Putamen (tissue), 1 donor: Measurements from ENCODE around the gene AQP1.
A peak's percentile ranks its signal among the peaks of the same experiment; 100 is the strongest.

Experiments used
- DNase-seq: peaks from one replicate; pipeline ENCODE4 v3.0.0-alpha.2; 2016; ENCODE audit warnings: low spot score

AQP1 gene

DNA sequence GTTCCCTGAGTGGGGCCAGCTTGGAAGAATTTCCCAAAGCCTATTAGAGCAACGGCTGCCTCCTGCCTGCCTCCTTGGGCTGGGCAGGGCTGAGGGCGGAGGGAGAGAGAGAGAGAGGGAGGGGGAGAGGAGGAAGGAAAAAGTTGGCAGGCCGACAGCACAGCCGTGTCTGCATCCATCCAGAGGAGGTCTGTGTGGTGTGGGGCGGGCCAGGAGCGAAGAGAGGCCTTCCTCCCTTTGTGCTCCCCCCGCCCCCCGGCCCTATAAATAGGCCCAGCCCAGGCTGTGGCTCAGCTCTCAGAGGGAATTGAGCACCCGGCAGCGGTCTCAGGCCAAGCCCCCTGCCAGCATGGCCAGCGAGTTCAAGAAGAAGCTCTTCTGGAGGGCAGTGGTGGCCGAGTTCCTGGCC is at the start of gene AQP1:
Gene AQP1 (plus strand): TSS at position 293 of the 409 bp plus-strand sequence. CDS start 57 bp downstream, at position 350.
- peak; percentile 26 for DNase-seq

DNA sequence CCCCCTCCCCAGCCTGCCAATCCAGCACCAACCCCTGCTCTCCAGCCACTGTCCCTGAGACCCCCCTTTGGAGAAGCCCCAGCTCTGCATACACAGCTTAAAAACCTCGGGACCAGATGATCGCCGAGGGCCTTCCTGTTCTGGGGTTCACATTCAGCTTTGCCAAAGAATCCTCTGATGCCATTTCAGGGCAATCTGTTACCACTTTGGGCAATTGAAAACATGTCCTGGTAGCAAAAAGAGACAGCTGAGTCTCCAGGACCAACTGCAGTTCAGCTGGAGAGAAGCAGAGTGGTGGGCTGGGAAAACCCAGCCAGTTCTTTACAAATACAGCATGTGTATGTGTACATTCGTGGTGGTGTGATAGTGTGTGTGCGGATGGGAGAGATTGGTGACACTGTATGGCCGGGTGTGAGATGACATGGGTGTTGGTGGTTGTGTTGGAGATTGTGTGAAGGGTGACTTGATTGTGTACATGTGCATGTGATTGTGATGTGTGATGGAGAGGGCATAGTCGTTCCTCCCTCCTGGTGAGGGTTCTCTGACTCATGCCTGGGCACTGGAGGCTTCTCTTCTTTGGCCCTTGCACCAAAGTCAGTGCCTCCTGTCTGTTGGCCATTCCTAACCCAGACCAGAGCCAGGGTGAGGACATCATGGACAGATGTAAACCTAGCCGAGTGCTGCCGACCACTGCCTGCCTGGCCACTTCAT is 48.5 kb upstream of the AQP1 start:
- DNase-seq, result no peak

DNA sequence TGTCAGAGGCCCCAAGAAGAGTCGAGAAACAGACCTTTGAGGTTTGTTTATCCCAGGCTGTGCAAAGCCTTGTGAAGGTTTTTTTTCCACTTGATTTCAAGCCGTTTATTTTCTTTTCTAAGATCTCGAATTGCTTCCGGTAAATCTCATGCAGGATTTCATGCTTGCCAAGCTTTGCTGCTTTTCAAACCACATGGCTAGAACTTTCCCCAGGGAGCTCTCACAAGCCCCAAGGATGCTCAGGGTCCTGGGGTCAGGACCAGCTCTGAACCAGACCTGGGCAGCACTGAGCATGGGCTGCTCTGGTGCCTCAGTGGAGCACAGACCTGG is 48.0 kb upstream of the AQP1 start:
- no peak for DNase-seq

DNA sequence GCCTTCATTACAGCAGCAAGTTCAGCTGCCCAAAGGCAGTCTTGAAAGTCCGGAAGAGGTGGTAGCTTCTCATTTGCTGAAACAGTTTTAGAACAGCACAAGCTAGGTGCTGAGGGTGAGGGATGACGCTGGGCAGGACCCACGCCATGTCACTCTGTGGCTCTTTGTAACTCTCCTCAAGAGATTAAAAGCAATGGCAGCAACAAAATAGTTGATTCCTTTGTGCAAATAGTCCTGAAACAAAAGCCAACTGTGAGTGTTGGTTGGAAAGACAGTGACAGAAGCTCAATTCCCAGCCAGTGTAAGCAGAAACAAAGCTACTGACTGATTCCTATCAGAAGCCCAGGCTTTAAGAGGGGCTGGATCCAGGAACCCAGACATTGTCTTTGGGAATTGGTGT is 47.6 kb upstream of the AQP1 start:
- DNase-seq, result no peak

DNA sequence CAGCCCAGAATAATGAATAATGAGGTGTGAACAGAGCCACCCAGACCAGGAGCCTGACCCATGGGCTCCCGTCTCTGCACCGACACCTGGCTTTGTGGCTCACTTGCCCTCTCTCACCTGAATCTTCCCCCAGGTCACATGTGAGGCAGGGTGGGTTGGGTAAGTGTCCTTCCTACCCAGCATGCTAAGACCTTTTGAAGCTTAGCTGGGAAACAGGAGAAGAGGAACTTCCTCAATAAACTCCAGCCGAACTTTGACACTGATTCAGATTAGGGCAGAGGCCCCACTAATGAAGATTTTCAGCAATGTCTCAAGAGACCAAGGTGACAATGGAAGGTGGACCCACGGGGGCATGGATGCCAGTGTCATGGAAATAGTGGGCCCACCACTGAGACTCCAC is 46.6 kb upstream of the AQP1 start:
- DNase-seq, result no peak

DNA sequence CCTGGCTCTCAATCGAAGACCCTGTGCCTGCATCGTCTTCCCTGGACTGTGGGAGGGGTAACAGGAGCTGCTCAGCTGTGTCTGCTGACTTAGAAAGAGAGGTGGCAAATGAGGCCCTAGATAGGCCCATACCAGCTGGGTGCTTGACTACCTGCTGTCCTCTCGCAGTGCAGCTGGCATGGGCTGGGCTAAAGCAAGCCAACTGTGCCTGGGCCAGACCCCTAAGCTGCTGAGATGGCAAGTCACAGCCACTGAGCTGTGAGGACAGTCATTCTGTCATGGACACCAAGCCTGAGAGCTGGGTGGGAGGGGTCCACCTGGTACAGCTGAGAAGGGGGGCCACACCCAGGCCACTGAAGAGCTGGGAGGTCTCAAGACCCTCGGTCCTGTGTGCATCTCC is 45.8 kb upstream of the AQP1 start:
- DNase-seq, result no peak

DNA sequence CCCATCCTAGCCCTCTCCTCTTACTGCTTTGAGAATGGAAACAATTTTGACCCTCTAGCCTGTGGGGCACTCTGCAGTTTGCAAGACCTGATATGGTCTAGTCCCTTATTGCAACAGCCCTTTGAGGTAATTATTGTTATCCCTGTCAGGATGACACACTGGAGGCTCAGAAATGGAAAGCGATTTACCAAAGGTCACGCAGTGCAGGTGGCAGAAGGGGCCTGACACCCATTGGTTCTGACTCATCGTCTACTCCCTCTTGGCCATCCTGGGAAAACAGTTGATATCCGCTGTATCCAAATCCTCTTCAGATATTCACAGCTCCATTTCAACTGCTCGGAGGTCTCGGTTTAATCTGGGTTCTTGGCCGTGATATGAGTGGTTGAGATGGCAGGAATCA is 44.7 kb upstream of the AQP1 start:
- no peak for DNase-seq

DNA sequence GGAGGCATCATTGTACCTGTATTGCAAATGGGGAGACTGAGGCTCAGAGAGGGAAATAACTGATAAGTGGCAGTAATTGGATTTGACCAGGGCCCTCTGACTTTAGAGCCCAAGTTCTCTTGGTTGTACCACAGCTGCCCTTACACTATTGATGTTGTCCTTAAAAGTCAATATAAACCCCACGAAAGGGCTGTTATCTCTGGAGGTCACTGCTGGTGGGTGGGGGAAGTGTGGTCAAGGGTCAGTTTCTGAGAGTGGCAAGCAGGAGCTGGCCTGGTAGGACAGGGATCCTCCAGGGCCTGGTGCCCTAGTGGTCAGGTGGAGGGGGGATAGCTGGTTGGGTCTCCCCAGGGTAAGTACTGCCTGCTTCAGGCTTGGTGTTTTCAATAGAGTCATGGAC is 44.2 kb upstream of the AQP1 start:
- no peak for DNase-seq

DNA sequence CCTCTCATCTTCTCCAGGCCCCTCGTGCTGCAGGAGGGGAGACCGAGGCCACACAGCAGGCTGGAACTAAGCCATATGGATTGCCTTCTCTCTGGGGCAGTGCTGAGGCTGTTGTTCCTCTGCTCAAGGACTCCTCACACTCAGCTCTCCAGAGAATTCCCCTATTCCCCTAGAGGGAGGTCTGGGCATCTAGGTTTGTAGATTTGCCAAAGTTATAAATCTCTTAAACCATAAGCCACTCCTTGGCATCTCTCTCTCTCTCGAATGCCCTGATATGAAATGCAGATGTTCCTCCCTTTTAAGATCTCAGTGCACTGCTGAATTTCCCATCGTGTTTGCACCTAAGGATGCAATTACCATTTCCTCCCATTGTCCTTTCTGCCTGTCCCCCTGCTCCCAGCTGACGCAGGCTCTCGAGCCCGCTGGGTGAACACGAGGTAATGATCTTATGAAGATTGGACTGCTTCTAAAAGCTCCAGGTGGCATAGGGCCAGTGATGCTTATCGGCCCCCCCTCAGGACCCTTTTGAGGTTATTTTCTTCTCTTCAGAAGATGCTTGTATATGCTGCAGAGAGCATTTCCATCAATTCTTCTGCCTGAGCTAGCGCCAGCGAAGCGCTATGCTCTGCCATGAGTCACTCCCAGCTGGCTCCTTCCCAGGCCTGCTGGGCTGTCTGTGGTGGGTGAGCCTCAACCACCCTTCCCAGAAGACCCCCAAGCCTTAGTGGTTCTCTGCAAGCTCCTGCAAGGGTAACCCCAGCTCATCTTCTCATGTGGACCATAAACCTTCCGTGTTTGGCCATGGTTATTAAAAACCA is 41.6 kb upstream of the AQP1 start:
- DNase-seq, result no peak

DNA sequence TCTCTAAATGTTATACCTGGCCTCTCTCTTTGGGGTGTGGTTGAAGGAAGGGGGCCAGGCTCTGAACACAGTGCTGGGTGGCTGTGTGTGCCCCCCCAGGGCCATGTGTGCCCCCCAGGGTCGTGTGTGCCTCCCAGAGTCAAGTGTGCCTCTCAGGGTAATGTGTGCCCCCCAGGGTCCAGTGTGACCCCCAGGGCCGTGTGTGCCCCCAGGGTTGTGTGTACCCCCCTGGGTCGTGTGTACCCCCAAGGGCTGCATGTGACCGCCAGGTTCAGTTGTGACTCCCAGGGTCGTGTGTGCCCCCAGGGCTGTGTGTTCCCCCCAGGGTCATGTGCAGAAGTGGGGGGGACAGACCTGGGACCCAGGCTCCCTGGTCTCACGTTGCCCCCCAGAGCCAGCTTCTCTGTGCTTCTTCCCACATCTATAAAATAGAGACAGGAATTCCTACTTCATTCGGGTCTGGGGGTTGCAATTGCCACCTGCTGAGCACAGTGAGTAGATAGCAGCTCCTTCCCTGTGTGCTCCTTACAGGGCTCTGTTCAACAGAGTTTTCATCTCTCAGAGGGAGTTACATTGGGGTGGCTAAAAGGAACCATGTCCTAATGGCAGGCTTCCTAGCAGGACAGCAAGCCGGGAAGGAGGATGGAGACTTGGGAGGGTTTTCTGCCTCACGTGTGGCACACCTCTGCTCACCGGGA is 40.7 kb upstream of the AQP1 start:
- DNase-seq, result no peak

DNA sequence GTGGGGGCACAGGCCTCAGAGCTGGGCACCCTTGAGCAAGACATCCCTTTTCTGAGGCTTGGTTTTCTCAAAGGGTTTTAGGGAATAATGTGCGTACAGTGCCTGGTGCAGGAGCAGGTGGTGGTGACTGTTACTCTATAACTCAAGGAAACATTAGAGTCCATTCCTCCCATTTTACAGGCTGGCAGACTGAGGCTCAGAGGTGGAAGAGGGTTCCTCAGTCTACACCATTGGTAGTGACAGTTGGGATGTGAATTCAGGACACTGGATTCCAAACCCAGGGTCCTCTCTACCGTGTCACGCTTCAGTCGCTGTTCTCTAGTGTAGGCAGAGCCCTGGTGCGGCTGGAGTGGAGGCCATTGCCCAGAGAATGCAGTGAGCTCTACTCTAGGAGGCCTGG is 40.0 kb upstream of the AQP1 start:
- no peak for DNase-seq

DNA sequence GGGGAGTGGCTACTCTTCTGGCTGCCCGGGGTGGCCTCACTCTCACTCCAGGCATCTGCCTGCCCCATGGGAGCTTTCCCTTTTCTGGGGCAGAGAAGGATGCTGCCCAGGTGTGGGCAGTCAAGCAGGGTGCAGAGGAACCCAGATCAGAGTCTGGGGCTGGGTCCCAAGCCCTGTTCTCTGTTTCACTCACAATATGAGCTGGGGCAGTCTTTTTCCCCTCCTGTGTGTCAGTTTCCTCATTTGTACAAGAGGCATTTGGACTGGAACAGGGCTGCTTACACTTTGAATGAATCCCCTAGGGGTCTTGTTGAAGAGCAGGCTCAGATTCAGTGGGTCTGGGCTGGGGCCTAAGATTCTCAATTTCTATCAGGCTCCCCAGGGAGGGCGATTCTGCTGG is 38.4 kb upstream of the AQP1 start:
- DNase-seq, result no peak

DNA sequence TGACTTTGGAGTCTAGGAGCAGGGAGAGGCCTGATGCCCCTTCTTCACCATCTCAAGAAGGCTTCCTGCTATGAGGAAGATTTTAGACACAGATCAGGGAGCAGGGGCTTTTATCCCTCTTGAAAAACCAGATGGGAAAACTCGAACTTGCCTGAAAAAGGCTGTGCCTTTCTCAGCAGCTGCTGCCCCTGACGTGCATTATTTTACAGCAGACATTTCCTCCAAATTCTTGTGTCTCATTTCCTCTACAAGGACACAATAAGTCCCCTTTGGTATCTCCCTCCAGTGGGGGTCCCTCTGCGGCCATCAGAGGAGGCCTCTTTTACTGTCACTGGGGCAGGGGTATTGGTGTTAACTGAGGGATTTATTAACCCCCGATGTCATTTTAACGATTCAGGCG is 38.0 kb upstream of the AQP1 start:
- no peak for DNase-seq

DNA sequence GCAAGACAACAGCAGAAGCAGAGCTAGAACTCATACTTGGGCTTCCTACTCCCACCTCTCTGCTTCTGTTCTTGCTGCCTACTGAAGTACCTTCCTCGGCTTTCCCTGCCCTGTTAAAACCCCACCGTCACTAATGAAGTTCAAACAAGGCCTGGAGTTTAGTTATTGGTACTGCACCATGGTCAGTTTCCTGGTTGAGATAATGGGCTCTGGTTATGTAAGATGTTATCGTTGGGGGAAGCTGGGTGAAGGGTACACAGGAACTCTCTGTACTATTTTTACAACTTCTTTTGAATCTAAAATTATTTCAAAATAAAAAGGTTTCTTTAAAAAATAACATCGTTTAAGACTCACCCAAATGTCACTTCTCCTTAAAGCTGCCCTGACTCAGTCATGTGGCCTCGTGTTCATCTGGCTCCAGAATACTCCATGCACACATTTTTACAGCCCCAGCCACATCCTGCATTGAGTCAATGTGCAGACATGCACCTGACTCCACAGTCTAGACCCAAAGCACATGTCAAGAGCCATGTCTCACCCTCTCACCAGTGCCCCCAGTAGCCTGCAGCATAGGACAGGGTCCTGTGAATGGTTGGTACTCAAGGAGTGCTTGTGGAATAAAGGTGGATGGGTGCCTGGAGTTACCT is 36.9 kb upstream of the AQP1 start:
- DNase-seq, result no peak

DNA sequence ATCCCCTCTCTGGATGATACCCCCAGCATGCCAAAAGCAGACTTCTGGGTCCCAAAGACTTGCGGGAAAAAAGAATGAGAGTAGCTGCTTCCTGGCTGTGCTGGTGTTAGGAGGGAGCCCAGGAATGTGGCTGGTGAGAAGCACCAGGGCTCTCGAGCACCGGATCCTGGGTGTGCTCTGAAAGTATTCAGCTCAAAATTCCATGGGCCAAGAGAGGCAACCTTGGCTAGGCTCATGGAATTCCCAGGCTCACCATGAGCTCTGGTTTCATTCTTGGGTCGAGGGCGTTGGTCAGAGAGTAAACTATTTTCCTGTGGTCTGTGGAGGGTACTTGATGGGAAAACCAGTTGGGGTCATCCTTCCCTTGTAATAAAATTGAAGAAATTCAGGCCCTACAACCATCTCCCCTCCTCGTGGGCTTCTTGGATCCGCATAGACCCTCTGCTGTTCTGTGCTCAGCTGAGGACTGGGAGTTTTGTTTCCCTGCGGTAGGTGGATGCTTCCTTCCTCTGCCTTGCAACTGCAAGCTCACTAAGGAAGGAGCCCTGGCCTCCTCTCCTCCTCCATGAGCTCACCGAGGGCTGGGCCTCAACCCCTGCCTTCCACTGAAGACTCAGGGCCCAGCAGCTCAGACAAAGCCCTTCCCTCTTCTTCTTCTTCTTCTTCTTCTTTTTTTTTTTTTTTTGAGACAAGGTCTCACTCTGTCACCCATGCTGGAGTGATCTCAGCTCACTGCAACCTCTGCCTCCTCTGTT is 34.5 kb upstream of the AQP1 start:
- DNase-seq, result no peak

DNA sequence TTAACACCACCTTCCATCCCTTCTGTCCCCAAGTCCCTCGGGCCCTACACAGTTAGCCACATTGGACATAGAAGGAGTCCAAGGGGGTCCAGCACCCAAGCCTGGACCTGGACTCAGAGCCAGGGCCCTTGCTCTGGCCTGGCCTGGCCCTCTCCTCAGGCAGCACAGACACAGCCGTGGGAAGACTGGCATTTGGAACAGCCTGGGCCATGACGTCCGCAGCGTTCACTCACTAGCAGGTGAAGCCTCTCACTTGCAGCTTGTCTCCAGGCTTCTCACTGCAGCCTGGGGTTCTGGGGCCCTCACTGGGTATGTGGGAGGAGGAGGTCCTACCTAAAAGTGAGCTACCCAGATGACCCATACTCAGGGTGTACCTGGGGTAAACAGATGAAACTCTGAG is 33.7 kb upstream of the AQP1 start:
- DNase-seq, result no peak

DNA sequence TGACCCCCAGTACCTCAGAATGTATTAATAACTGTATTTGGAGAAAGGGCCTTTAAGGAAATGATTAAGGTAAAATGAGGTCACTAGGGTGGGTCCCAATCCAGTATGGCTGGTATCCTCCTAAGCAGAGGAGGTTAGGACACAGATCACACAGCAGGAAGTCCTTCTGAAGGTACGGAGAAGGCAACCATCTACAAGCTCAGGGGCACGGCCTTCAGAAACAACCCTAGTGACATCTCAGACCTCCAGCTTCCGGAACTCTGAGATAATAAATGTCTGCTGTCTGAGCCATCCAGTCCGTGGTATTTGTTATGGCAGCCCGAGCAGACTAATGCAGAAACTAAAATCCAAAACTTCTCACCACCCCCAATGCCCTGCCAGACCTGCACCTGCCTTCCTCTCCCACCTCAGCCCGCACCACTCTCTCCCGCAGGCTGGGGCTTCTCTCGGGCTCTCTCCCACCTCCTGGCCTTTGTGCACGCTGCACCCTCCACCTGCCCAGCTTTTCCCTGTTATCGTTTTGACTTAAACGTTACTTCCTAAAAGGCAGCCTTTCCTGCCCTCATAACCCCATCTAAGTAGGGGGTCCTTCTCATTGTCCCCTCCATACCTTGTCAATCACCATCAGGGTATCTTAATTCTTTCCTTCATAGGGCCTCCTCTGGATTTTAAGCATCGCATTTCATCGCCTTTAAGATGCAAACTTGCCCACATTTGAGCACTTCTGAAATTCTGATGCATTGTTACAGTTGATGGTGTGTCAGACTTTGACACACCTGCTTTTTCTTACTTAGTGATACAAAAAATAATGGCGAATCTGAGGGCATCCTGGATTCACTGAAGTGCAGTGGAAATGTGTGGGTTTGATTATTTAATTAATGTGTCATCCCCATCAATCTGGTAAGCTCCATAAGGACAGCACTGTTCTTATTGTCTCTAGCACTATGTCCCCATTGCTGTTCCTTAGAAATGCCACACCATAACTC is 32.2 kb upstream of the AQP1 start:
- DNase-seq, result peak; percentile 67

DNA sequence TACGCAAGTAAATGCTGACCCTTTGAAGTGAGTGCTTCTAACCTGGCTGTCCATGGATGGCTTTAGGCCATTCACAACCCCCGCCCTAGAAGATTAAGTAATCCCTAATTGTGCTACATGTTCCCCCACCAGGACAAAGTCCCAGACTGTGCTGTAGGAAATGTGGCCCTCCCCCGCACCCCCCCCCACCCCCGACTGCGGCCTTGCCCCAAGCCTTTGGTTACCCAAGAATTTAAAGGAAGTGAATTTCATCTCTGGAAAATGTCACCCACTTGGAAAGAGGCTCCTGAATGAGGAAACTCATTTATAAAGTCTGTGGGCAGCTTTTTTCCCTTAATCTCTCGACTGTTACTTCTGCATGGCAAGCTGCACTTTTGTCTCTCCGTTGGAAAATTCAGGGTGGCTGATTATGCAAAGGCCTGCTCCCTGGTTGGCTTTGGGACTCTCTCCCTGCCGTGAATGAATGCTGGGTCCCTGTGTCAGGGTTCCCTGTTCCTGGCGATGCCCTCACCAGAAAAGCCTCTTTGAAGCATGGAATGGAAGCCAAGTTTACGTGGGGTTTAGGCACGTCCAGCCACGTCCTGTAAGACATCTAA is 31.4 kb upstream of the AQP1 start:
- DNase-seq, result peak; percentile 58

DNA sequence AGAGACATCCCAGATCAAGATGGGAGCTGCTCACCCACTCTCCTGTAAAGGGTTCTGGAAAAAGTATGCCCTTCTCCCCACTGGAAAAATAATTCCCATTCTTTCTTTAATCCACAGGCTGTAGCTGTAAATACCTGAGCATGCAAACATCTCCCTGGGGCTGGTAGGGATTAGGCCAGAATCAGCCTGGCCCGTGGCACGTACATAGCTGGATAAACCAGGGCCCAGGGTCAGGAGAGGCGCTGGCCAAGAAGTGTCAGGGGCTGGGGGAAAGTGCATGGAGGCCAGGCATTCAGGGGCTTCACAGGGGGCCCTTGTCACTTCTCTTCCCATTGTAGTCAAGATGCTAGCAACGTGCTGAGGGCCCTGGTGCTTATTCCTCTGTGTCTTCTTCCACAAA is 30.7 kb upstream of the AQP1 start:
- no peak for DNase-seq

DNA sequence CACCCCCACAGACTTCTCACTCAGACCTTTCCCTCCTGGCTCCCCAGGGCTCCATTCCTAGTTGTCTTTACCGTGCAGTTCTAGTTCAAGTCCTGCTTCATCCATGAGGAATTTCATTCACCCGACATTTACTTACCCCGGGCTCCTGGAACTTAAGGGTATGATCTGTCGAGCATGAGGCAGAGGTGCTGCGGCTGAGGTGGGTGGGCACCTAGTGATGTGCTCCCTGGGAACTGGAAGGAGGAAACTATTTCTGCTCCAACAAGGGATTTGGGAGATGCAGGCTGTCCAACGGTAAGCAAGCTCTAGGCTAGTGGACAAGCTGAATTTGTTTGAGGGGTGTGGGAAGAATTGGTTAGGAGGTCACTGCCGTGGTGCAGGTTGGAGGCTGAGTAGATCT is 30.2 kb upstream of the AQP1 start:
- DNase-seq, result peak; percentile 25
